Epithelial cell of esophagus (primary cell): ENCODE results near the gene HNF4A.

ENCODE experiments used
- DNase-seq: peaks from one replicate; pipeline ENCODE4 v3.0.0; 2010; ENCODE audit warnings: low read depth
- H3K4me3 ChIP-seq: 2 replicates; pipeline ENCODE4 v1.5.1; 2011; ENCODE audit warnings: mild to moderate bottlenecking, low read length, control low read depth
- CTCF ChIP-seq: IDR thresholded peaks from 2 replicates; pipeline ENCODE4 v1.5.1; 2011; ENCODE audit warnings: low read depth, mild to moderate bottlenecking, low read length, control low read depth, inconsistent platforms; ENCODE audit not compliant: insufficient read depth; ENCODE audit errors: missing control alignments

The HNF4A gene

GRCh38 chr20:44433751-44434538 is 78.4 kb downstream of the HNF4A start:
- H3K4me3 ChIP-seq: no peak overlapping the region
- no peak for TF ChIP-seq CTCF
- DNase-seq: no peak

GRCh38 chr20:44435630-44436335 is 80.3 kb downstream of the HNF4A start:
- no peak for TF ChIP-seq CTCF
- H3K4me3 ChIP-seq: no peak overlapping the region
- no peak for DNase-seq

- no peak for TF ChIP-seq CTCF
- no peak overlapping the region for H3K4me3 ChIP-seq
- DNase-seq: no peak
These were observed 80.9 kb downstream of the HNF4A start for GRCh38 chr20:44436393-44436792.

GRCh38 chr20:44437497-44437896 is 82.0 kb downstream of the HNF4A start:
- TF ChIP-seq CTCF: no peak
- no peak for DNase-seq
- H3K4me3 ChIP-seq: no peak overlapping the region

- no peak for TF ChIP-seq CTCF
- H3K4me3 ChIP-seq: no peak overlapping the region
- no peak for DNase-seq
These were observed 83.3 kb downstream of the HNF4A start for GRCh38 chr20:44438782-44439181.

- no peak overlapping the region for H3K4me3 ChIP-seq
- no peak for DNase-seq
- TF ChIP-seq CTCF: no peak
These were observed 83.8 kb downstream of the HNF4A start for GRCh38 chr20:44439318-44439717.
